B cell (primary cell): Measurements from ENCODE around the gene PREX1. TPM values are rescaled to one million over a fixed set of nuclear protein-coding genes. Genes with fewer than 3 reads are reported as not detected.

Experiments used
- ATAC-seq: fragments of 200-7000 bp; cut with Tn5 transposase; one replicate; pipeline ENCODE4 v1.10.0; 2021; ENCODE audit warnings: low read depth, mild to moderate bottlenecking, moderate number of reproducible peaks, moderate library complexity
- CTCF ChIA-PET: fragments of 350-600 bp; sonication (Branson Sonifier 250); formaldehyde crosslinking; loops from one replicate; lab custom pipeline; 2021; ENCODE audit warnings: antibody characterized with exemption, inconsistent platforms; lab: Charles Lee
- POLR2A ChIA-PET: fragments of 350-600 bp; sonication (Branson Sonifier 250); formaldehyde crosslinking; loops from one replicate; lab custom pipeline; 2021; ENCODE audit warnings: antibody characterized with exemption; lab: Charles Lee
- DNase-seq: peaks from one replicate; pipeline ENCODE4 v3.0.0; 2013
- H2AFZ ChIP-seq: 2 replicates; pipeline ENCODE4 v1.6.1; 2012; ENCODE audit warnings: mild to moderate bottlenecking, low read depth, low read length; ENCODE audit not compliant: insufficient read depth, poor library complexity, severe bottlenecking
- H3K27ac ChIP-seq, 2 donors: 1 replicate in 1 of 2; 2 replicates in 1 of 2; pipeline ENCODE4 v1.5.1; 2012 to 2013; ENCODE audit warnings: low read length in 2 of 2, mild to moderate bottlenecking in 2 of 2, moderate library complexity in 1 of 2
- H3K27me3 ChIP-seq, 4 experiments: fragments of 200-600 bp in 1 of 4; sonication (generic) in 1 of 4; replicated peaks in 1 of 4; 1 replicate in 2 of 4; 2 replicates in 2 of 4; pipeline versions ENCODE4 v1.6.1 to v1.7.0; 2013 to 2016; ENCODE audit warnings: low read length in 3 of 4, mild to moderate bottlenecking in 2 of 4, mixed read lengths in 1 of 4, moderate library complexity in 1 of 4; ENCODE audit not compliant: insufficient read depth in 4 of 4, control insufficient read depth in 3 of 4; ENCODE audit errors: control extremely low read depth in 1 of 4
- H3K36me3 ChIP-seq, 2 experiments: replicated peaks in 1 of 2; 1 replicate in 1 of 2; 2 replicates in 1 of 2; pipeline versions ENCODE4 v1.6.1 to v1.7.1; 2013; ENCODE audit warnings: low read length in 1 of 2; ENCODE audit not compliant: insufficient read depth in 2 of 2, control insufficient read depth in 1 of 2; ENCODE audit errors: control extremely low read depth in 1 of 2, extremely low read depth in 1 of 2
- H3K4me1 ChIP-seq, 2 donors: fragments of 200-600 bp in 1 of 2; sonication (generic) in 1 of 2; 1 replicate in 1 of 2; 2 replicates in 1 of 2; pipeline versions ENCODE4 v1.5.1 to v1.6.1; 2013 to 2017; ENCODE audit warnings: low read length in 2 of 2; ENCODE audit not compliant: control insufficient read depth in 2 of 2, insufficient read depth in 2 of 2
- H3K4me2 ChIP-seq: replicated peaks from 2 replicates; pipeline ENCODE3; 2012; ENCODE audit warnings: mild to moderate bottlenecking, low read depth, low read length; ENCODE audit not compliant: poor library complexity, severe bottlenecking
- H3K4me3 ChIP-seq, 5 experiments: fragments of 200-600 bp in 1 of 5; sonication (generic) in 1 of 5; 1 replicate in 3 of 5; 2 replicates in 2 of 5; pipeline versions ENCODE4 v1.5.1 to v1.7.0; 2011 to 2016; ENCODE audit warnings: low read length in 4 of 5, mild to moderate bottlenecking in 4 of 5, low read depth in 2 of 5, control low read depth in 1 of 5, moderate library complexity in 1 of 5; ENCODE audit not compliant: insufficient read depth in 1 of 5; ENCODE audit errors: control extremely low read depth in 1 of 5, extremely low read depth in 1 of 5
- H3K79me2 ChIP-seq: fragments of 200-600 bp; sonication (generic); one replicate; pipeline ENCODE4 v1.6.0; 2016; ENCODE audit warnings: low read length; ENCODE audit not compliant: control insufficient read depth, insufficient read depth
- H3K9ac ChIP-seq: fragments of 200-600 bp; sonication (generic); 2 replicates; pipeline ENCODE4 v1.6.1; 2017; ENCODE audit warnings: mild to moderate bottlenecking, low read length, moderate library complexity
- H3K9me3 ChIP-seq, 3 donors: one replicate each; pipeline versions ENCODE4 v1.6.1 to v1.7.1; 2013; ENCODE audit warnings: low read length in 2 of 3; ENCODE audit not compliant: control insufficient read depth in 2 of 3, insufficient read depth in 1 of 3; ENCODE audit errors: control extremely low read depth in 1 of 3
- H4K20me1 ChIP-seq: 2 replicates; pipeline ENCODE4 v1.6.0; 2012; ENCODE audit warnings: mild to moderate bottlenecking, low read length; ENCODE audit not compliant: insufficient read depth, control insufficient read depth, poor library complexity, severe bottlenecking
- H3K27ac Mint-ChIP-seq: one replicate; pipeline ENCODE4 v1.8.0; 2021; ENCODE audit warnings: mixed read lengths
- H3K27me3 Mint-ChIP-seq: one replicate; pipeline ENCODE4 v1.8.0; 2021; ENCODE audit warnings: mixed read lengths
- H3K4me1 Mint-ChIP-seq: one replicate; pipeline ENCODE4 v1.8.0; 2021; ENCODE audit warnings: mixed read lengths
- H3K4me3 Mint-ChIP-seq: one replicate; pipeline ENCODE4 v1.8.0; 2021; ENCODE audit warnings: mixed read lengths
- H3K9me3 Mint-ChIP-seq: one replicate; pipeline ENCODE4 v1.8.0; 2022; ENCODE audit warnings: mixed read lengths; ENCODE audit not compliant: insufficient read depth
- CTCF ChIP-seq: fragments of 200-600 bp; IDR thresholded peaks from one replicate; pipeline ENCODE4 v1.8.0; 2022; ENCODE audit warnings: antibody characterized with exemption, mild to moderate bottlenecking
- EZH2 ChIP-seq: IDR thresholded peaks from 2 replicates; pipeline ENCODE4 v1.6.1; 2012; ENCODE audit warnings: borderline replicate concordance, low read depth, mild to moderate bottlenecking, moderate library complexity, low read length; ENCODE audit not compliant: insufficient read depth, poor library complexity, severe bottlenecking
- WGBS: methylation state at CpG from one replicate; pipeline ENCODE4 v1.1.5; 2013; ENCODE audit warnings: missing lambda C conversion rate; ENCODE audit not compliant: insufficient coverage; 5-methylcytosine and 5-hydroxymethylcytosine counted together
- intact Hi-C: fragments of 100-400 bp; cut with micrococcal nuclease; formaldehyde crosslinking; loops from one replicate; pipeline ENCODE4 v1.10.0; 2022
- polyA plus RNA-seq: library from polyadenylated mRNA; depleted of rRNA; stranded (reverse); fragments of >200 nt; gene quantifications from 2 replicates; pipeline ENCODE4 v1.2.3, GENCODE V29; 2012
- total RNA-seq, 2 donors: library from RNA; stranded (reverse); fragments of 120-200 nt in 1 of 2; gene quantifications; 1 replicate in 1 of 2; 2 replicates in 1 of 2; pipeline versions ENCODE4 v1.2.3 to v1.2.4, GENCODE V29; 2013 to 2022

PREX1 gene
- total and polyA plus RNA-seq, 2 donors (not counting 1 experiment from before 2014, with no cell fraction given), result 79.1 to 99.4 TPM

GRCh38 chr20:48674461-48674860 is 153.3 kb downstream of the PREX1 start:
- ATAC-seq (no peak), DNase-seq (no peak)
- intact Hi-C loops, result no loop called here
- Histone ChIP-seq H3K27ac (no peak overlapping the region), H3K4me3 (no peak overlapping the region), H4K20me1 (peaks cover 10% of the 10 kb centered on the region), H3K4me2 (no peak overlapping the region), H3K27me3 (no peaks in the 10 kb centered on the region), H3K9ac (no peak overlapping the region), H3K79me2 (no peaks in the 10 kb centered on the region), H3K4me1 (no peaks in the 10 kb centered on the region), H3K9me3 (peaks cover 0 to 12% (median 0%) of the 10 kb centered on the region in 3 donors), H2AFZ (no peak overlapping the region), H3K36me3 (peaks cover 10 to 88% of the 10 kb centered on the region in 2 experiments)
- CTCF ChIA-PET, result interaction anchor here (1.2 kb wide), 1 partner anchor 17 kb away, joined by 4 read pairs; no protein-coding TSS in a partner anchor
- WGBS, result 100% methylated on average over 3 of the region's 3 CpGs
- TF ChIP-seq CTCF, result no peak
- H3K27ac Mint-ChIP-seq, result no peak overlapping the region
- H3K9me3 Mint-ChIP-seq, result no peaks in the 10 kb centered on the region
- no peaks in the 10 kb centered on the region for H3K4me1 Mint-ChIP-seq
- POLR2A ChIA-PET, result no interaction called here
- H3K27me3 Mint-ChIP-seq, result no peaks in the 10 kb centered on the region
- H3K4me3 Mint-ChIP-seq, result no peak overlapping the region

- H3K9ac ChIP-seq, result no peak overlapping the region
- no peak overlapping the region for H3K4me3 ChIP-seq
- H3K79me2 ChIP-seq, result no peaks in the 10 kb centered on the region
- no peak for DNase-seq
- ChIA-PET CTCF (interaction anchor here (1.9 to 2.3 kb wide), 2 partner anchors 16 to 231 kb away, joined by 6 to 7 read pairs; no protein-coding TSS in a partner anchor), POLR2A (no interaction called here)
- H3K36me3 ChIP-seq, result peaks cover 9 to 83% of the 10 kb centered on the region in 2 experiments
- Mint-ChIP-seq H3K4me1 (no peaks in the 10 kb centered on the region), H3K4me3 (no peak overlapping the region), H3K9me3 (no peaks in the 10 kb centered on the region), H3K27ac (no peak overlapping the region), H3K27me3 (no peaks in the 10 kb centered on the region)
- intact Hi-C loops, result no loop called here
- H3K4me1 ChIP-seq, result no peaks in the 10 kb centered on the region
- 100% methylated on average over 1 of the region's 4 CpGs for WGBS
- H3K9me3 ChIP-seq, result peaks cover 0 to 12% (median 0%) of the 10 kb centered on the region in 3 donors
- ATAC-seq, result no peak
- no peak overlapping the region for H2AFZ ChIP-seq
- H4K20me1 ChIP-seq, result peaks cover 18% of the 10 kb centered on the region
- H3K27me3 ChIP-seq, result no peaks in the 10 kb centered on the region
- TF ChIP-seq EZH2 (no peak), CTCF (no peak)
- H3K27ac ChIP-seq, result no peak overlapping the region
- no peak overlapping the region for H3K4me2 ChIP-seq
Measured at GRCh38 chr20:48673507-48673906, 154.3 kb downstream of the PREX1 start.
